Stromal cell of bone marrow (primary cell): ENCODE measurements around the gene SCARB2.
A peak's percentile ranks its signal among the peaks of the same experiment; 100 is the strongest.

Experiments used
- DNase-seq: peaks from one replicate; pipeline ENCODE4 v3.0.0-alpha.2; 2012; ENCODE audit warnings: low read depth

SCARB2 gene

DNA sequence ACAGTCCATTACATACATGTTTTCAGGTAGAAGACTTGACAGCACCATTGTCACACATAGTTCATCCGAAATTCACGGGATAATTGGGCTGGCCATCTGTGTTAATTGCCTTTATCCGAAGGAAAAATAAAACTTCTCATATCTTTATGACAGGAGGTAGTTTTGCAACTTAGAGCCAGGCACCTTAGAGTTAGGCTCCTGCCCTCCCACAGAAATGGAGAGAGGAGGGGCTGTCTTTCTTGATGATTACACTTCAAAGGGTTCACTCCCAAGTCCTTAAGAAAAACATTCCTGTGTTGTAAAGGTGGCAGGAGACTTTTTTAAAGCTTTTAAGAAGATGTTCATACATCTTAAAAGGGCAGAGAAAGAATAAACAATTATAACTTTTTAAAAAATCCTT lies 10.5 kb upstream of the SCARB2 start:
- no peak for DNase-seq

GRCh38 chr4:76219299-76220055 lies 5.9 kb upstream of the SCARB2 start:
- no peak for DNase-seq

DNA sequence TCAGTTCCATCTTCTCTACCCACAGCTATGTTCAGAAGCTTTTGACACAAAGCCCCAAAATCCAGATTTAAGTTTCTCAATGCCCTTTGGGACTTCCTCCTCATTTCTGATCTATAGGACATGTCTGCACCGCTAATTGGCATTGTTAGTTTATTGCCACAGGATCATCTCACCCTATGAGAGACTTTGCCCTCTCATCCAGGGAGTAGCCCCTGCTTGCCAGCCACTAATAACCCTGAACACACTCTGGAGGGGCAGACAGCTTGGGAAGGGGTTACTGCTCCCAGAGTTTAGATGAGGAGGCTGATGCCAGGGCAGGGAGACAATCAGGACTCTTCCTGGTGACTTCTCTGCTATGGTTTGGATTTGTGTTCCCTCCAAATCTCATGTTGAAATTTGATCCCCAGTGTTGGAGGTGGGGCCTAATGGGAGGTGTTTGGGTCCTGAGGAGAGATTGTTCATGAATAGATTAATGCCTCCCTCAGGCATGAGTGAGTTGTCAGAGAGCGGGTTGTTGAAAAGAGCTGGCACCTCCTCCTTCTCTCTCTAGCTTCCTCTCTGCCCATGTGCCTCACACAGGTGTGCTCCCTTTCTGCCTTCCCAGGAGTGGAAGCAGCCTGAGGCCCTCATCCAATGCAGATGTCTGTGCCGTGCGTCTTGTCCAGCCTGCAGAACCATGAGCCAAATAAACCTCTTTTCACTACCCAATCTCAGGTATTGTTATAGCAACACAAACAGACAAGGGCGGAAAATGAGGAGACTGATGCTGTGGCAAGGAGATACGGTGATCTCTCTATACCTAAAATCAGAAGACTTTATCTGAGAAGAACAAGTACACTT lies 3.6 kb upstream of the SCARB2 start:
- DNase-seq: no peak

GRCh38 chr4:76216524-76216923 lies 2.9 kb upstream of the SCARB2 start:
- DNase-seq: no peak

DNA sequence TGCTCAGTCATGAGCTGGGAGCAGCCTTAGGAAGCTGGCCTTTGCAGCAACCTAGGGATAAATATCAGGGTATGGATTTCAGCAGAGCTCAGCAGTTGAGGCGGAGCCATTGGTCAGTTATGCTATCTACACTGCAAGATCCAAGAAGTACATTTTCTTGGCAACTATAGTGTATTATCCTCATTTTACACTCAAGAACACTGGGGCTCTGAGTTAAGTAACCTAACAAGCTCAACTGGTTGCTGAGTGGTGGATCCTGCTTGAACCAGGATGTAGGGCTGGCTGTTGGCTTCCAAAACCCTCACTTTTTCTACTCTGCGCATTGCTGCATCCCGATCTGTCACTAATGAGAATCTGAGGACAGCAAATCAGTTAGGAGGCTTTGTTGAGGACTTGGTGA lies 1.5 kb upstream of the SCARB2 start:
- no peak for DNase-seq

GRCh38 chr4:76214177-76214675 lies 602 bp upstream of the SCARB2 start:
- DNase-seq: no peak

- DNase-seq: no peak
Measured at GRCh38 chr4:76212851-76213414, 691 bp downstream of the SCARB2 start.

DNA sequence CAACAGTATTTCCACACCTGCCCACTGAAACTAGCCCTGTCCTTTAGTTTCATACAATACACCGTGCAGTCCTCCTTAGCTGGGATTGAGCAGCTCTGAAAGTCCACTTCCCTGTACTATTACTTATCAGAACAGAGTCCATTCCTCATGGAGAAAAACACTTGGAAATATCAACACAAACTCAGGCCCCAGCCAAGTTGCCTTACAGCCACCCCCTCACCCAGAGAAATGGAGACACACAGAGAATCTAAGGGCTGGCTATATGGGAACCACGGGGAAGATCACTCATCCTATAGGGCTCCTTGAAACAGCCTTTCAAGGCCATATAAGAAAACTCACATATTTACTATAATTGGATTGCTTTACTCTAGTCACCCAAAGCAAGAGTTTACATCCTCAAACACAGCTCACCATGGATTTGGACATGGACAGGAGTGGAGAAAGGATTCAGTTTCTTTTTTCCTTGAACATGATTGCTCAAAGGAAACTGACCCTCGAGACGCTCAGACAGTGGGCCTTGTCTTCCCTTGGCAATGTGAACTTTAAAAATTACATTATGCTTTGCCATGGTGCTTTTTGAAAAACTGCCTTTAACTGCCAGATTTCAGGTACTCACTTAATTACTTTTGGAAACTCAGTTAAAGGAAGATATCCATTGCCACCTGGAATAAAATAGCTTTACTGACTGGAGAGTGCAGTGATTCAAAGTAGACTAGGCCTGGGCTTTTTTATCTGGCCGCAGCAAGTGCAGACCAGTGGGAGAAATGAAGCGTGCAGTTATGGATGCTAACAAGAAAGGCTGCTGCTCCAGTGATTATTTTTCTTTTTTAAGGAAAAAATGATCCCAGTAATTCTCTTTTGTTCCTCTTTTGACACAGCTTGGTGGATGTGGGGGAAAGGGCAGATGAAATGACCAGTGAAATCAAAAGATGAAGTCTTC lies 1.6 kb downstream of the SCARB2 start:
- DNase-seq: no peak

- no peak for DNase-seq
Measured at GRCh38 chr4:76210452-76210851, 3.2 kb downstream of the SCARB2 start.

DNA sequence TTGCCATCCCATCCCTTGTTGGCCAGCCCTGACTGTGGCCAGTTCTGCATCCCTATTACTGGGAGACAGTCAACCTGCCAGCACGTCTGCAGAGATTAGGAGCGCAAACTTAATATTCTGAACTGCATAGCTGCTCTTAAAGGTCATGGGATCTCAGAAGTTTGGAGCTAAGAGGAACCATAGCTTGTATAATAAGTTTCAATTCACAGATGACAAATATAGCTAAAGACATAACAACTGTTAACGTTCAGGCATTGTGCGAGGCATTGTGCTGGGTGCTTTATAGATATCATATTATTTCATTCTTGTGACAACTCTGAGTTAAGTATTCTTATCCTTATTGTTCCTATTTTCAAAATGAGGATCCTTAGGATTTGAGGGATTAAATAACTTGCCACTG lies 3.7 kb downstream of the SCARB2 start:
- no peak for DNase-seq

- DNase-seq: peak; percentile 91
Measured at GRCh38 chr4:76208005-76208765, 5.4 kb downstream of the SCARB2 start.

- DNase-seq: no peak
Measured at GRCh38 chr4:76207549-76207948, 6.1 kb downstream of the SCARB2 start.

- DNase-seq: no peak
Measured at GRCh38 chr4:76206222-76206942, 7.2 kb downstream of the SCARB2 start.

DNA sequence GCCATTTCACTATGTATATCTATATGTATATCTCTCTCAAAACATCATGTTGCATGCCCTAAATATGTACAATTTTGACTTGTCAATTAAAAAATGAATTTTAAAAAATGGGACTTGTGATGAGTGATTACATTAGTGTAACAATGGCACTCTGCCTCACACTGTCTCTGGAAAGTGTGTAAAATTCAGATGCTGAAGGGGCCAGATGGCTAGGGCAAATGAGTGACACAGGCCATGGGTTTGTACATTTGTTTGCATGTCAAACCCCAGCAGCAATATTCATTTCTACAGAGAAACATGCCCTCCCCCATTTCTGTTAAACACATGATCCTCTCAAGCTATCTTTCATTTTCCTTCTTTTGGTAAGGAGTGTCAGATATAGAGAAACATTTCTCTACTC lies 8.1 kb downstream of the SCARB2 start:
- DNase-seq: no peak

DNA sequence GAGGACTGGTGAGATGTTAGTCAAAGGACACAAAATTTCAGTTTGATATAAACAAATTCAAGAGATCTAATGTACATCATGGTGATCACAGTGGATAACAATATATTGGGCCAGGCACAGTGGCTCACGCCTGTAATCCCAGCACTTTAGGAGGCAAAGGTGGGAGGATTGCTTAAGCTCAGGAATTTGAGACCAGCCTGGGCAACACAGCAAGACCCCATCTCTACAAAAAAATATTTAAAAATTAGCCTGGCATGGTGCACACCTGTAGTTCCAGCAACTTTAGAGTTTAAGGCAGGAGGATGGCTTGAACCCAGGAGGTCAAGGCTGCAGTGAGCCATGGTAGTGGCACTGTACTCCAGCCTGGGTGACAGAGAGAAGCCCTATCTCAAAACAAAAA lies 8.7 kb downstream of the SCARB2 start:
- no peak for DNase-seq

GRCh38 chr4:76203541-76203940 lies 10.1 kb downstream of the SCARB2 start:
- DNase-seq: no peak

DNA sequence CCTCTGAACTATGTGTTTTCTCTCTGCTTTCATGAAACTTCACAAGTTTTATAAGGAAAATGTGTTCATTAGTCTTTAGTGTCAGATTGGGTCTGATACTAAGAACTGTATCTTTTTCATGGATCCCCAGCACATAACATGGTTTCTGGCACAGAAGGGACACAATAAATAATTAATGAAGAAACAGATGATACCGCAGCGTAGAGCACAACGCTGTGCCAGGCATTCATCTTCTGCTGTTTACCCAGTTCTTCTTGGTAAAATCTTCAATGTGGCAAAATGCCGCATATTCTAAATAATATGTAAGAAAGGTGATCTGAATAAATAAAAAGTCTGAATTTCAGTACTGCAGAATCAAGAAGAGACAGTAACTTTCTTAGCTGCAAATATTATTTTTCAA lies 12.3 kb downstream of the SCARB2 start:
- DNase-seq: no peak

DNA sequence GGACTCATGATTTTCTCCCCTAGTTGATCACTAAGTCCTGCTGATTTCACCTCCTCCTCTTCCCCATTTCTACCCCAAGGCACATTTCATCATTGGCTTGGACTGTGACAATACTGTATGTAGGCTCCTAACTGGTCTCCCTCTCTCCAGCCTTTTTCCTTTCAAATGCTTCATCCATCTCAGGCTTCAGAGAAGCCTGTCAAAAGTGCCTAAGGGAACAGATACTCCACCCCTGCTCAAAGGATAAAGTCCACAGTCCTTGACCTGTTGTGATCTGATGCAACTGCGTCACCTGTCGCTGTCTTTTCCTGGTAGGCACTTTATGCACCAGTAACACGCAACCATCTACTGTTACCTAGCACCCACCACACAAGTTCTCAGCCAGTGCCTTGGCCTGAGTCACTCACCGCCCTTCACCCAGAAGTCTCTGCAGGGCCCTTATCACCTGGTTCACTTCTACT lies 12.8 kb downstream of the SCARB2 start:
- no peak for DNase-seq

DNA sequence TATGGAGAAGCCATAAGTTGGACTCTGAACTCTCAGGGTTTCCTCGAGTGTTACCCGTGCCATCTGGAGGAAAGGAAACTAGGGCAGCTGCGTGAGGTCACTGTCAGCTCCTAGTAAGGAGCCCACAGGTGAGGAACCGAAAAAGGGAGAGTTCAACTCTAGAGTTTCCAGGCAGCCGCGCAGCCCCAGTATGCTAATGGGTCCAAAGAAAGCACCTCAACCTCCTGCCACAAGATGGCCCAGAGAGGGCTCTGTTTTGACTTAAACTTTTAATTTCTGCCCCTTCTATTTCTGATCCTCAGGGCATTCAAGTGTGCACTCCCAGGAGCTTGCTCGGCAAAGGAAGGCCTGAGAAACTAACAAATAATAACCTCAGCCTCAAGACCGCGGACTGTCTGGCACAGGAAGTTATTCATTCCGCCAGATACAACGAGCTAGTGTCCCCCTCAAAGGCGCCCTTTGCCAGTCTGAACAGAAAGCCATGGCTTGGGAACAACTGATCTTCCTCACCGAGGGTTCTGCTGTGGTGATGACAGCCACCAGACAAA lies 13.9 kb downstream of the SCARB2 start:
- no peak for DNase-seq
